GM19468 (cell line): ENCODE measurements around the gene PPP2R2C.

Experiments used
- ATAC-seq: cut with Tn5 transposase; IDR thresholded peaks from one replicate; pipeline ENCODE4 v1.9.1; 2021; ENCODE audit warnings: mild to moderate bottlenecking, moderate library complexity, moderate number of reproducible peaks; ENCODE audit not compliant: unreplicated experiment; ENCODE audit errors: extremely low read depth

Gene PPP2R2C

DNA sequence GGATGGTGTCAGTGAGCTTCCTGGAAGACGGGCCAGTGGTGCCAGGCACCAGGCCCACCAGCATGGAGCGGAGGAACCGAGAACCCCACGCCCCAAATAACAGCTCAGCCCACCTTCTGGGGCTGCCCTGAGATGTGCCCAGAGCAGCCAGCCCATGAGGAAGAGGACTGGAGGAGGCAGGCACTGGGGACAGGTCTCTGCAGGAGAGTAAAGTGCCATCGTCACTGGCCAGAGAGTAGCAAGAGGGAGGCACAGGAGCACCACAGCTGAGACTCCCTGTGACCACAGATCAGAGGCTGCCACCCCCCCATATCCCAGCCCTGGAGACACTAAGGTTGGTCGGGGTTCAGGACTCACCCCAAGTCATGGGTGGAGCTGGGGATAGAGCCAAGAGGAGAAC is 63.0 kb downstream of the PPP2R2C start:
- ATAC-seq, result no peak

DNA sequence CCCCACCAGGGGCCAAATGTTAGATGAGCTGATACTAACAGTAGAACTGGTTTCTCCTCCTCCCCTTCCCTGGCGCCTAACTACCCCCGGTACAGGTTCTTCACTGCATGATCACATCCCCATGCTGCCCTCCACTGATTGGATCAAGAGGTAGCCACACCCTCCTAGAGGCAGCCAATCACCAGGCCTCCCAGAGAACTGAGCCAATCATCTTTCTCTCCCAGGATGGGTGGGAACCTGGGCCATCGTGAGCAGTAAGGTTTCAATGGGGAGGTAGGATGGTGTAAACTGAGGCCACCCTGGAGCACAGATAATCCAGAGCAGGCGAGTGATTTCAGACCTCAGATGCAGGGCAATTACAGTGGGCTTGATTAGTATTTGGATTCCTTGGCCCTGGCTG is 64.2 kb downstream of the PPP2R2C start:
- ATAC-seq, result no peak

DNA sequence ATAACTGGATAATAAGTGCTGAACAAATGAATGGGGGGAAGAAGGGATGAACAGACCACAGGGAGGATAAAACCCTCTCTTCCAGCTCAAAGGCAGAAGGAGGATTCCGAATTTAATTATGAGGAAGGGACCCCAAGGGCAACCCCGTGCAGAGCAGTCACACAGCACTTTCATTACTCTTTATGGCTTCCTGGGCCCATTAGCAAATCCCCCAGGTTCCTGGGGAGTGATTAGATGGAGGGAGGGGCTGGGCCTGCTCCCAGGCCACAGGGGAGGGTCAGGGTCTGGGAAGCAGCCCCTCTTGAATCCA is 67.1 kb downstream of the PPP2R2C start:
- no peak for ATAC-seq

DNA sequence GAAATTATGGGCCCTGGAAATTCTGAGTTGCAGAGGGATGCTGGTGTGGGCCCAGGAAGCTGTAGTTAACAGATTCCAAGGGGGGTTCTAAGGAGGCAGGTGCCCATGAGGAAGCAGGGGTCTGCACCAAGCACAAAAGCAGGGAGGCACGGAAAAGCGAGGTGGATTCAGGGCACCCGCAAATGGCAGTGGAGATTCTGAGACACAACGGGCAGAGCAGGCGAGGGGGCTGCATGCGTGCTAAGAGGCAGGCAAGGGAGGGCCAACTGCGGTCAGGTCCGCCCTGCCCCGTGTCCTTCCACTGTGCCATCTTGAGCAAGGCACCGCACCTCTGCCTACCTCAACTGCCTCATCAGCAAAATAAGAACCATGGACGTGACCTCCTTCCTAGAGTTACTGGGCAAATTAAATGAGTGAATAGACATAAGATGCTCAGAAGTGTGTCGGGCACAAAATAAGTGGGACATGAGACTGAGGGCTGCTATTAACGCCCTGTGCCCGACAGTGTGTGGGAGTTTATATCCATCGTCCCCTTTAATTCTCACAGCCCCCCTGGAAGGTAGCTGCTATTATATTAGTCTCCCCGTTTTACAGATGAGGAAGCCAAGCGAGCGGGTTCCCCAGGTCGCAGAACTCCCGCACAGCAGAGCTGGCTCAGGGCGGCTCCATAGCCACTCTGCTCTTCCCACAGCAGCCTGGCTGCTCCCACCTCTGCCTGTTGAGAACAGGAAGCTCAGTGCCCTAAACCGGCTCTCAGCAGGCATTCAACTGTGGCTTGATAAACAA is 67.6 kb downstream of the PPP2R2C start:
- no peak for ATAC-seq

DNA sequence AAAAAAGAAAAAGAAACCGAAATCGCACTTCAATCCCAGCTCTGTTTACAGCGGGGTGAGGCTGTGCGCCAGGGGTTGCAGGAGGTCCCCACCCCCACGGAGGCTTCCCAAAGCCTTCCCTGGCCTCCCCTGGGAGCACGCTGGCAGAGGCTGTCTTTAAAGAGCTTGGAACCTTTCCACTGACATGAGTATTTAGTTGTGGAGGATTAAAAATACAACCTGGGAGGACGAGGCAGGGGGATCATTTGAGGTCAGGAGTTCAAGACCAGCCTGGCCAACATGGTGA is 69.1 kb downstream of the PPP2R2C start:
- no peak for ATAC-seq

DNA sequence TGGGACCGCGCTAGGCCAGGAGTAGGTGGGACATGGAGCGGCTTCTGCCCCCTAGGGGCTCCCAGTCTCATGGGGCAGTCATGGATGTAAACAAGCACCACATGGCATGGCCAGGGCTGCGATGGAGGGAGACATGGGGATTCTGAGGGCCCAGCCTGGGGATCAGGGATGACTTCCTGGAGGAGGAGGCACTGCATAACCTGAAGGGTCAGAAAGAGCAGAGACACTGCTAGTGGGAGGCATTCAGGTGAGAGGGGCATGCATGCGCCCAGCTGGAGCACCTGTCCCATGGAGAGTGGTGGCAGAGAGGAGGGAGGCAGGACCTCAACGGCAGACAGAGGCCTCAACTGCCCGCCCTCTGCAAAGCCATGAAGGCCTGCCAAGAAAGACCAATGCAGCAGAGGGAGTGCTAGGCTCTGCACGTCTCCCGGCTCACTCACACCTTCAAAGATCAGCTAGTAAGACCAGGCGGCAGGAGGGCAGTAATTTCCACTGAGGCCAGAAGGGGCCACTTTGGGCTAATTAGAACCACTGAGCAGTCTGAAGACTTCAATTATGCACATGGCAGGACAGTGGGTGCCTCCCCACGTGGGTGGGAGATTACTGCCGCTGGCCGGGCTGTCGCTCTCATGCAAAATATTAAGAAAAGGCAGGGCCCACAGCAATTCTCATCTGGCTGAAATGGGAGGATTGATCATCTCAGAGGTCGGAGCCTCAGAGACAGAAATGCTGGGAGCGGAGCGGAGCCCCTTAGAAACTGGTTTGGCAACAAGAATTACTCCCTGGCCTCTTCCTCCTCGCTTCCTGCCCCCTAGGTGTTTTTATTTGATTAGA is 69.6 kb downstream of the PPP2R2C start:
- ATAC-seq, result no peak

DNA sequence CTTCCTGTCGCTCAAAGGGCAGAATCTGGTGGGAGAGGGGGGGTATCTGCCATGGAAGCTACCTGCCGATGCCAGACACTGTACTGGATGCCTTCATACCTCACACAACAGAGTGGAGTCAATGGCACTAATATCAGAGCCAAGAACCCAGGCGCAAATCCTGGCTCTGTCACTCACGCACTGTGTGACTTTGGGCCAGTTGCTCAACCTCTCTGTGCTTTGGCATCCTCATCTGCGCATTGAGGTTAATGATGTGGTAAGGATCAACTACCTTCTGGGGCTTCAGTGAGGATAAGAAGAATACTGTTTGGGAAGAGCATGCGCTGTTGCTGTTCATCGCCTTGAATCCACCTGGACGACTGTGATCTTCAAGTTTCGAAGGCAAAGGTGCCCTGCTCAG is 70.6 kb downstream of the PPP2R2C start:
- no peak for ATAC-seq

DNA sequence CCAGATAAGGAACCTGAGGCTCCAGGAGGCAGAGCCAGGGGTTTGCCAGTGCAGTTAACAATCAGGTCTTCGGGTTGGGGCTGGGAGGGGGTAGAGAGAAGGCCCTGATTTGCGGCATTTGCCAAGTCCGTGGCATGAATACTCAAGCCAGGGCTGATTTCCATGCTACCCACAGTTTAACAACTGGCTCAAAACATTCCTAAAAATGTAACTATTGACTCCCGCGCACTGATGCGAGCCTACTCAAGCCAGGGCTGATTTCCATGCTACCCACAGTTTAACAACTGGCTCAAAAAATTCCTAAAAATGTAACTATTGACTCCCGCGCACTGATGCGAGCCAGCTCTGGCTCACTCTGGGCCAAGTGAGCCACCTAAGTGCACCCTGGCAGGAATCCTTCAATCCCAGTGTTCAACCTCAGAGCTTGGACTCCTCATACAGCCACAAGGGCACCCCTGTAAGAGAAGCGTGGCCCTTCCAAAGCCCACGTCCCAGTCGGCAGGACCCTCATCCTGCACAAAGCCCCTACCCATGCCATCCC is 75.6 kb downstream of the PPP2R2C start:
- ATAC-seq, result no peak

DNA sequence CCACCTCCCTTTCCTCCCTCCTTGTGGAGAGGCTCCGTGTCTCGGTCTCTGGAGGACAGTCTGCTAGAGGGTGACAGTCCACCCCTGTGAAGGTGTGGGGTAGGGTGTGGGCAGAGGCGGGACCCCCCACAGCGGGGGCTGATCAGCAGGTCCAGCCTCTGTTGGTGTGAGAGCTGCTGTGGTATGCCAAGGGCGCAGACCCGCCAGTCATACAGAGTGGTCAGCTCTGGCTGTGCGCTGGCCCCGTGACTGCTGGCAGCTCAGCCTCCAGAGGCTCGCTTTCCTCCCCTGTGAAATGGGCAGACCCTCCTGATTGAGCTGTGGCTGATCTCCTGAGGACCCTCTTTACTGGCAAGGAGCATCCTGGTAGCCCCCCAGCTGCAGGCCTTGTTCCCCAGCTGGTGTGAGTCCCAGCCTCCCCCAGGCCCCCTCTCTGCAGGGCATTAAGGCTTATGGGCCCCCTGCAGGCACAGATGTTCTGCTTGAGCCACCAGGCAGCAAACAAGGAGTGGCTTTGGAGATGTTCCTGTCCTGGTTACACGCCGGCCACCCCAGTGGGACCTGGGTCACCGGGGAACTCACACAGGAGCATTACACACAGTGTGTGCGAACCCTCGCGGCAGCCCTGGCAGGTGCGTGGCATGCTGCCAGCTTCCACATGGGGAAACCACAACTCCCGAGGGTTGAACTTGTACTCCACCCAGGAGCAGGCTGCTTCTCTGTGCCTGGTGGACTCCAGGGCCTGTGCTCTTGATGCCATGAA is 76.8 kb downstream of the PPP2R2C start:
- no peak for ATAC-seq

DNA sequence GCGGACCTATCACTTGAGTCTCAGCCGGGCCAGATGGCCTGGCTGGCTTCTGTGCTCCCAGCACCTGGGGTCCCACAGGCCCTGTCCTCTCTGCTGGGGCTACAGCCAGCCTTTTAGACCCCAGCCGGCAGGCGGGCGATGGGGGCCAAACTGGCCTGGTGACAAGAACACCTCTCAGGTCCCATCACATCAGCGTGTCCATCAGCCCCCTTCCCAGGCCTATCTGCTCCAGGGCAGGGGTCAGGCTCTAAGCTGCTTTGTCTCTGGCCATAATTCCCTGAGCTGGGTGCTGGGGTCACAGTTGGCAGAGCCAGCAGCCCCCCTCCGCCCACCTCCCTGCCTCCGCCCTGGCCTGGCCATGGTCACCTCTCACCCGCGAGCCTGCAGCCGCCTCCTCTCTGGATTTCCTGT is 77.7 kb downstream of the PPP2R2C start:
- ATAC-seq, result no peak

DNA sequence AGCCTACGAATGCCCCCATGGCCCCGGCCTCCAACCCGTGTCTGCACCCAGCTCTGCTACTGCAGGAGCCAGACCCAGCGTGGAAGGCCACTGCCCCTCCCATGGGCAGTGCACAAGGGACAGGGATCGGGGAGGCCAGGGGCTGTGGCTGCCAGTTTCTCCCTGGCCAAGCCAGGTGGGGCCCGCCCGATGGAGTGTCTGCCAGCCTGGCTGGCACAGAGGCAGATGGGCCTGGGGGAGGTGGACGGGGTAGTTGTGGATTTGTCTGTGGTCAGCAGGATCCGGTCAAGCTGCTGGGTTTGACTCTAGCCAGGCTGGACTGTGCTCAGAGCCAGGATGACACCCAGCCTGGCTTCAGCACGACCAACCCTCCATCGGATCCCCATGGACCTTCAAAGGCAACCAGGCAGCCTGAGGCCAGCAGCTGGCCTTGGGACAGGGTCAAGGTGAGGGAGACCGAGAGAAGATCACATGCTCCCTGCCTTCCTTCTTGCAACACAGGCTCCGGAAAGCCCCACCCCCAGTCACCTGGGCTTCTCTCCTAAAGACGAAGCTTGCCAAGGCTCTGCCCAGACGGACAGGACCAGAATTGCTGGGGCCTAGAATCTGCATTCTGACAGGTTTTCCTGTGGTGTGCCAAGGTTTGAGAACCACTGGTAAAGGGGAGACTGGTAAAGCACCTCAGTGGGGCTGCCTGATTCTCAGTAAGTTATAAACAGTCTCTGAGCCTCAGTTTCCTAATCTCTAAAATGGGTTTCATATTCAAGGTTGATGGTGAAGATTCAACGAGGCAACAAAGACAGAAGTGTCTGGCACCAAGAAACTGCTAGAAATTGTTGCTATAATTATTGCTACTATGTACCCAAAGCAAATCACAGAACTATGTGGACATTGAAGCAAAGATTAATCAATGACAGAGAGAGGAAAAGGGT is 78.6 kb downstream of the PPP2R2C start:
- ATAC-seq, result no peak

DNA sequence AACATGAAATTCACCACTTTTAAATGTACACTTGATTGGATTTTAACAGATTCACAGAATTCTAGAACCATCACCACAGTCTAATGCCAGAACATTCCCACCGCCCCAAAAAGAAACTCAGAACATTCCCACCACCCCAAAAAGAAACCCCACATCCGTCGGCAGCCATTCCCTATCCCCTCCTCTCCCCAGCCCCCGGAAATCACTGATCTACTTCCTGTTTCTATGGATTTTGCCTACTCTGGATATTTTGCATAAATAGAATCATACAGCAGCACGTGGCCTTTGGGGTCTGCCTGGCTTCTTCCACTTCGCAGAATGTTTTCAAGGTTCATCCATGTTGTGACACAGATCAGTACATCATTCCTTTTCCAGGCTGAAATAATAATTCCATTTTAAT is 79.3 kb downstream of the PPP2R2C start:
- no peak for ATAC-seq

DNA sequence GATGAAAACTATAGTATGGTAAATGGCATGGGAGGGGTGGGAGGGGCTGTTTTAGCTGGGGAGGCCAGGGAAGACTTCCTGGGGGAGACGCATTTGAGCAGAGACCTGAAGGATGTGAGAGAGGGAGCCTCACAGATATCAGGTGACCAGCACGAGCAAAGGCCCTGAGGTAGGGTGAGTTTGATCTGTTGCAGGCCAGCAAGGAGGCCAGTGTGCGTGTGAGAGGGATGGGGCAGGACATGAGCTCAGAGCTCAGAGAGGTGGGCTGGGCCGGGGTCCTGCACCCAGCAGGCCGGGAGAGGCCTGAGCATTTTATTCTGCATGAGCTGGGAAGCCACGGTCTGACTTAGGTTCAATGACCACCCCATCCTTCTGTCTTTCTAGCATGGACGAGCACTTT is 80.0 kb downstream of the PPP2R2C start:
- no peak for ATAC-seq

DNA sequence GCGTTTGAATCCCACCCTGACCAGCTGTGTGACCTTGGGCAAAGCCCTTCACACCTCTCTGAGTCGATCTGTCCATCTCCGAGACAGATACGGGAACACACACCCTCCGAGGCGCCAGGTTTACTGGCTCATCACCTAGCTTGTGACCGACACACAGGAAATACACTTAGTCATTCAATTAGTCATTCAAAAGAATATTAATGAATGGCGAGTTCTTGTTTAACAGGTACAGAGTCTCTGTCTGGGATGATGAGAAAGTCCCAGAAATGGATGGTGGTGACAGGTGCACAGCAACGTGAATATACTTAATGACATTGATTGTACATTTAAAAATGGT is 80.6 kb downstream of the PPP2R2C start:
- ATAC-seq, result no peak

DNA sequence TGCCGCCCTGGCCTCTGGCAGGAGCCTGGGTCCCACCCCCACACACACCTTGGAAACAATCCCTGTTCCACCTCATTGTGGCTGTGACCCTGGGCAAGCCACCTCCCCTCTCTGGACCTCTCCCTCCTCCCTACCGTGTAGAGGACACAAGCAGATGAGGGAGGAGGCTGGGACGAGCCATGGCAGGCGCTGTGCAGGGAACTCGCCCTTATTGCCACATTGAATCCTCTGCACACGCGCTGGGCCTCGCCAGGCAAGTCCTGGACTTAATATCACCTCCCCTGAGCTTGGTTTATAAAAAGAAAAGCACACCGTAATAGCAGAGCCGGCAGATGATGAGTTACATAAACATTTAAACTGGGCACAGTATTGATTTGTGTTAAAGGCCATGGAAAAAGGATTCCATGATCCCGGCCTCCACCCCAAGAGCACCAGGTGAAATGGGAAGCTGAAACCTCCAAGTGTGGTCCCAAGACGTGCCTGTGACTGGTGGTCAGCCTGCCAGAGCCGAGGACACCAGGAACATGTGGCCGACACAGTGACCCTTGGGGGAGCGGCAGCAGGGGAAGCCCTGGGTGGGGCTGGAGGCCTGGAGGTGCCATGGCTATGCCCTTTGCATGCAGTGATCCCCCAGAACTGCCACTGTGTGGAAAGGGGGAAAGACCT is 81.1 kb downstream of the PPP2R2C start:
- no peak for ATAC-seq

DNA sequence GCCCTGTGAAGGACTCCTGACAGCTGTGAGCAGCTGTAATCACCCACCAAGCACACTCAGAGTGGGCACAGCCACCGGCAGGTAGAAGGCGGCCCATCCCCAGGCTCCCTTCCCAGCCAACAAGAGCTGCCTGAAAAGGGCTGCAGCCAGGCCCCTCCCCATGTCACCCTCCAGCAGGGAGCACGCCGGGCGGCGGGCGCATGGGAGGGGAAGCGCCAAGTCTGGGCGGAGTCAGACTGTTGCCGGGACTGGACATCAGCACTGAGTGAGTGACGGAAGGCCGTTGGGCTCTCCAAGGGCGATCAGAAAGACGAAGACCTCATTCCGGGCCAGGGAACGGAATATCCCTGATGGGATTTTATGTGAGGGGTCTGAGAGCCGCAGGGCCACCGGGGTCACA is 82.1 kb downstream of the PPP2R2C start:
- no peak for ATAC-seq

DNA sequence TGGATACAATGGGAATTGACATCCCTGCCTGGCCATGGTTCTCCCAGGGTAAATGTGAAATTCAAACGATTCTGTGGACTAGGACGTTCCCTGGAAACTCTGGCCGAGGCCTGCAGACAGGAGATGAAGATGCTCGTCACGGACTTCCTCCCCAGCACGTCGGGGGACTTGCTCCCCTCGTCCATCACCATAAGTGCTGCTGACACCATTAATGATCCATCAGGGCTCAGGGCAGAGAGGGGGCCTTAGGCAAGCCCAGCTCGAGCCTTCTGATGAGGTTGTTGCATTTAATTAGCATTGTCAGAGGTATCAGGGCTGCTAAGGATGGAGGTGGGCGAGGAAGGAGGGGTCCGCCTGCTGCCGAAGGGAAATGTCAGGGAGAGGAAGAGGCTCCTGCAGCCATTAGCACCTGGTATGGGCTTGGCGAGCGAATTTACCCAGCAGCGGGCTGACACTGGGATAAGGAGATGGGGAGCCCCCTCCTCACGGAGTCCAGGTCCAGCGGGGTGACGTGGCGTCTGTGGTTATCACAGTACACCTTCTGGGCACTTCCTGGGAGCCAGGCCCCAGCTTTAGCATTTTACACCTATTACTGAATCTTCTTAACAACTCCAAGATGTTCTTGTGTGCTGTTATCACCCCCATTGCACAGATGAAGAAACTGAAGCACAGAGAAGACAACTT is 83.1 kb downstream of the PPP2R2C start:
- no peak for ATAC-seq

DNA sequence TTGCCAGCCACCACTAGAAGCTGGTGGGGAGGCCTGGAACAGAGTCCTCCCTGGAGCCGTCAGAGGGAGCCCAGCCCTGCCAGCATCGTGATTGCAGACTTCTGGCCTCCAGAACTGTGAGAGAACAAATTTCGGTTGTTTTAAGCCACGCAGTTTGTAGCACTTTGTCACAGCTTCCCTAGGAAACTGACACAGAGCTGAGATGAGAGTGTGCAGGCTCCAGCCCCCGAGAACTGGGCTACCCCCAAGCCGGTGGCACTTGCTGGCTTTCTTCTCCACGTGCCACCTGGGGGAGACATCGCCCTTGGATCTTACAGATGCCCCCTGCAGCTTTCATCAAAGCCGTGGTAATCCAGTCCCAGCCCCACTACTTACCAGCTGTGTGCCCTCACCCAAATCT is 83.7 kb downstream of the PPP2R2C start:
- ATAC-seq, result no peak

DNA sequence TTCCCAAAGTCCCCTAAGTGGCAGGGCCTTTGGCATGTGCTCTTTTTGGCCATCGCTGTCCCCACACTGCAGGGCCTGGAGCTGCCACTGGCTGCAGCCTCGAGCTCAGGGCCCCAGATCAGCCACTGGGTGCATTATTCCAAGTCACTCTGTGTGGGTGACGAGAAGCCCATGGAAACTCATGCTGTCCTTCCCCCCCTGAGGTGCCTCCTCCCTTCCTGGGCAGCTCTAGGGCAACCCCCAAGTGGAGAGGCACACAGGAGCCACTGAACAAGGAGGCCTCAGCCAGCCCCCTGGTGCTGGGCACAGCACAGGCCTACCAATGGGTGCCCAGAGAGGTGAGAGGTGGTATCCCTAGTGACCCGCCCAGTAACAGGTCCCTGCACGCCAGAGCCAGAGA is 84.5 kb downstream of the PPP2R2C start:
- ATAC-seq, result no peak
